Activated naive CD8-positive, alpha-beta T cell treated with anti-CD3 and anti-CD28 coated beads, Interleukin-2, amount 50 U/mL, for 24 hours (primary cell): ENCODE data around the gene TAF11L13.
"Not testable (repeated sequence)": the region's sequence is repeated elsewhere in the genome, so short reads cannot be mapped to it uniquely, and the experiment has no call there.

Experiments used
- ATAC-seq: fragments of 150-1000 bp; cut with Tn5 transposase; one replicate; pipeline ENCODE4 v1.10.0; 2021
- DNase-seq: peaks from one replicate; pipeline ENCODE4 v3.0.0; 2021
- H3K27ac Mint-ChIP-seq: one replicate; pipeline ENCODE4 v1.8.0; 2021; ENCODE audit warnings: mild to moderate bottlenecking, mixed read lengths
- H3K27me3 Mint-ChIP-seq: one replicate; pipeline ENCODE4 v1.8.0; 2021; ENCODE audit warnings: mixed read lengths
- H3K36me3 Mint-ChIP-seq: one replicate; pipeline ENCODE4 v1.8.0; 2021; ENCODE audit warnings: low read depth, mixed read lengths
- H3K4me1 Mint-ChIP-seq: one replicate; pipeline ENCODE4 v1.8.0; 2021; ENCODE audit warnings: mixed read lengths
- H3K4me3 Mint-ChIP-seq: one replicate; pipeline ENCODE4 v1.8.0; 2021; ENCODE audit warnings: mild to moderate bottlenecking, moderate library complexity, mixed read lengths
- H3K9me3 Mint-ChIP-seq: one replicate; pipeline ENCODE4 v1.8.0; 2021; ENCODE audit warnings: mixed read lengths

The TAF11L13 gene

GRCh38 chr5:17655201-17655759, 23.4 kb downstream of the TAF11L13 start:
- H3K4me3 Mint-ChIP-seq, ATAC-seq, H3K27ac Mint-ChIP-seq, H3K36me3 Mint-ChIP-seq, DNase-seq, H3K27me3 Mint-ChIP-seq, H3K4me1 Mint-ChIP-seq: not testable (repeated sequence)
- peaks cover 13% of the 10 kb centered on the region for H3K9me3 Mint-ChIP-seq

- Mint-ChIP-seq H3K4me3 (no peak overlapping the region), H3K36me3 (peaks cover 1% of the 10 kb centered on the region), H3K4me1 (no peaks in the 10 kb centered on the region), H3K27me3 (no peaks in the 10 kb centered on the region), H3K27ac (no peak overlapping the region), H3K9me3 (peaks cover 13% of the 10 kb centered on the region)
- DNase-seq (no peak), ATAC-seq (no peak)
These were observed 24.0 kb downstream of the TAF11L13 start for GRCh38 chr5:17655921-17656320.

GRCh38 chr5:17663182-17663581, 31.3 kb downstream of the TAF11L13 start:
- no peak for DNase-seq
- no peaks in the 10 kb centered on the region for H3K4me1 Mint-ChIP-seq
- H3K9me3 Mint-ChIP-seq: peaks cover 15% of the 10 kb centered on the region
- ATAC-seq: no peak
- H3K36me3 Mint-ChIP-seq: peaks cover 1% of the 10 kb centered on the region
- no peaks in the 10 kb centered on the region for H3K27me3 Mint-ChIP-seq
- no peak overlapping the region for H3K4me3 Mint-ChIP-seq
- no peak overlapping the region for H3K27ac Mint-ChIP-seq

GRCh38 chr5:17665836-17666235, 33.9 kb downstream of the TAF11L13 start:
- no peak overlapping the region for H3K4me3 Mint-ChIP-seq
- ATAC-seq: no peak
- DNase-seq: no peak
- H3K36me3 Mint-ChIP-seq: no peaks in the 10 kb centered on the region
- H3K27me3 Mint-ChIP-seq: no peaks in the 10 kb centered on the region
- no peaks in the 10 kb centered on the region for H3K4me1 Mint-ChIP-seq
- H3K27ac Mint-ChIP-seq: no peak overlapping the region
- H3K9me3 Mint-ChIP-seq: peaks cover 19% of the 10 kb centered on the region

GRCh38 chr5:17666726-17667235, 34.9 kb downstream of the TAF11L13 start:
- H3K4me1 Mint-ChIP-seq: no peaks in the 10 kb centered on the region
- DNase-seq (no peak), ATAC-seq (no peak)
- H3K36me3 Mint-ChIP-seq: peaks cover 2% of the 10 kb centered on the region
- H3K9me3 Mint-ChIP-seq: peaks cover 18% of the 10 kb centered on the region
- no peak overlapping the region for H3K27ac Mint-ChIP-seq
- H3K27me3 Mint-ChIP-seq: no peaks in the 10 kb centered on the region
- no peak overlapping the region for H3K4me3 Mint-ChIP-seq

- Mint-ChIP-seq H3K4me1 (no peaks in the 10 kb centered on the region), H3K9me3 (peaks cover 29% of the 10 kb centered on the region), H3K36me3 (peaks cover 2% of the 10 kb centered on the region), H3K27ac (no peak overlapping the region), H3K27me3 (no peaks in the 10 kb centered on the region), H3K4me3 (no peak overlapping the region)
- DNase-seq (no peak), ATAC-seq (no peak)
These were observed 38.5 kb downstream of the TAF11L13 start for GRCh38 chr5:17670353-17670752.

- Mint-ChIP-seq H3K36me3 (no peaks in the 10 kb centered on the region), H3K9me3 (peaks cover 4% of the 10 kb centered on the region), H3K27me3 (no peaks in the 10 kb centered on the region), H3K4me1 (no peaks in the 10 kb centered on the region), H3K27ac (no peak overlapping the region), H3K4me3 (no peak overlapping the region)
- ATAC-seq (no peak), DNase-seq (no peak)
These were observed 47.0 kb downstream of the TAF11L13 start for GRCh38 chr5:17678751-17679324.

- no peaks in the 10 kb centered on the region for H3K36me3 Mint-ChIP-seq
- H3K27me3 Mint-ChIP-seq: no peaks in the 10 kb centered on the region
- peaks cover 4% of the 10 kb centered on the region for H3K9me3 Mint-ChIP-seq
- ATAC-seq (no peak), DNase-seq (no peak)
- no peak overlapping the region for H3K27ac Mint-ChIP-seq
- no peak overlapping the region for H3K4me3 Mint-ChIP-seq
- H3K4me1 Mint-ChIP-seq: no peaks in the 10 kb centered on the region
These were observed 47.8 kb downstream of the TAF11L13 start for GRCh38 chr5:17679597-17680203.

GRCh38 chr5:17680737-17681136, 48.8 kb downstream of the TAF11L13 start:
- DNase-seq (no peak), ATAC-seq (no peak)
- Mint-ChIP-seq H3K27me3 (no peaks in the 10 kb centered on the region), H3K4me3 (no peak overlapping the region), H3K4me1 (no peaks in the 10 kb centered on the region), H3K36me3 (no peaks in the 10 kb centered on the region), H3K27ac (no peak overlapping the region), H3K9me3 (peaks cover under 1% of the 10 kb centered on the region)
